Coronary artery (tissue), 2 donors: ENCODE data around the gene LRRIQ1.

ENCODE experiments used
- DNase-seq: peaks from one replicate; pipeline ENCODE4 v3.0.0-alpha.2; 2017; ENCODE audit warnings: low spot score
- H3K27ac ChIP-seq, 2 donors: fragments of 200-600 bp; sonication (generic); one replicate each; pipeline ENCODE4 v1.5.1; 2016 to 2019
- H3K4me3 ChIP-seq: fragments of 200-600 bp; sonication (generic); 2 replicates; pipeline ENCODE4 v1.5.1; 2016; ENCODE audit warnings: mild to moderate bottlenecking, moderate library complexity
- TF ChIP-seq, protein P1 (sequence below): fragments of 200-600 bp; sonication (generic); IDR thresholded peaks from one replicate; pipeline ENCODE4 v1.5.1; 2019; ENCODE audit warnings: antibody characterized with exemption

LRRIQ1 gene

DNA sequence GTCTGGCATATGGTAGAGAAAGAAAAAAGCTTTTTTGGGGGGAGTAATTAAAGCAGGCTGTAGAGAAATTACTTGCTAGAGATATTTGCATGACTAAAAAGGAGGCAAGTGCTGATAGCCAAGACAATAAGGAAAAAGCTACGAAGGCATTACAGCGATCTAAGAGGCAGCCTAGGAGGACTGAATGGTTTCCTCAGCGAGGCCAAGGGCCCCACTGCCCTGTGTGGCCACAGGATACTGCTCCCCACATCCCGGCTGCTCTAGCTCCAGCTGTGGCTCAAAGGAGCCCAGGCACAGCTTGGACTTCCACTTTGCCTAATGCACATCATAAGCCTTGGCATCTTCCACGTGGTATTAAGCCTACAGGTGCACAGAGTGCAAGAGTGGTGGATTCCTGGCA, 53.6 kb downstream of the LRRIQ1 start:
- H3K4me3 ChIP-seq: no peak overlapping the region
- no peak for DNase-seq
- TF ChIP-seq, protein P1, sequence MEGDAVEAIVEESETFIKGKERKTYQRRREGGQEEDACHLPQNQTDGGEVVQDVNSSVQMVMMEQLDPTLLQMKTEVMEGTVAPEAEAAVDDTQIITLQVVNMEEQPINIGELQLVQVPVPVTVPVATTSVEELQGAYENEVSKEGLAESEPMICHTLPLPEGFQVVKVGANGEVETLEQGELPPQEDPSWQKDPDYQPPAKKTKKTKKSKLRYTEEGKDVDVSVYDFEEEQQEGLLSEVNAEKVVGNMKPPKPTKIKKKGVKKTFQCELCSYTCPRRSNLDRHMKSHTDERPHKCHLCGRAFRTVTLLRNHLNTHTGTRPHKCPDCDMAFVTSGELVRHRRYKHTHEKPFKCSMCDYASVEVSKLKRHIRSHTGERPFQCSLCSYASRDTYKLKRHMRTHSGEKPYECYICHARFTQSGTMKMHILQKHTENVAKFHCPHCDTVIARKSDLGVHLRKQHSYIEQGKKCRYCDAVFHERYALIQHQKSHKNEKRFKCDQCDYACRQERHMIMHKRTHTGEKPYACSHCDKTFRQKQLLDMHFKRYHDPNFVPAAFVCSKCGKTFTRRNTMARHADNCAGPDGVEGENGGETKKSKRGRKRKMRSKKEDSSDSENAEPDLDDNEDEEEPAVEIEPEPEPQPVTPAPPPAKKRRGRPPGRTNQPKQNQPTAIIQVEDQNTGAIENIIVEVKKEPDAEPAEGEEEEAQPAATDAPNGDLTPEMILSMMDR: no peak
- no peak overlapping the region for H3K27ac ChIP-seq

DNA sequence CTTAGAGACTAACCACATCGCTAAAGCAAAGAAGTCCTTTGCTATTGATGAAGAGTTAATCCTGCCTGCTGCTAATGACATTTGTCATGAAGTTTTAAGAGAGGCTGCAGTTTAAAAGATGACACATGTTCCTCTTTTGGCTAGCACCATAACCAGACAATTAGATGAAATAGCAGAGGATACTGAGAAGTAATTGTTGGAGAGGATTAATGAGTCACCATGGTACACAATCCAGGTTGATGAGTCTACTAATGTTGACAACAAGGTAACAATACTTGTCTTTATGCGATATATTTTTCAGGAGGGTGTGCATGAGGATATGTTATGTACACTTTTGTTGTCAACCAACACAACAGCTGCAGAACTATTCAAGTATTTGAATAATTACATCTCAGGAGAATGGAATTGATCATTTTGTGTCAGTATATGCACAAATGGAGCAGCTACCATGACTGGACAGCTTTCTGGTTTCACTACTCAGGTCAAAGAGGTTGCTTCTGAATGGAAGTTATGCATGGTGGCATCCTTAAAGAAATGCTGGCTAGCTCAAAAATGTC, 56.7 kb downstream of the LRRIQ1 start:
- Histone ChIP-seq H3K27ac (no peak overlapping the region), H3K4me3 (no peak overlapping the region)
- TF ChIP-seq, protein P1: no peak
- no peak for DNase-seq

DNA sequence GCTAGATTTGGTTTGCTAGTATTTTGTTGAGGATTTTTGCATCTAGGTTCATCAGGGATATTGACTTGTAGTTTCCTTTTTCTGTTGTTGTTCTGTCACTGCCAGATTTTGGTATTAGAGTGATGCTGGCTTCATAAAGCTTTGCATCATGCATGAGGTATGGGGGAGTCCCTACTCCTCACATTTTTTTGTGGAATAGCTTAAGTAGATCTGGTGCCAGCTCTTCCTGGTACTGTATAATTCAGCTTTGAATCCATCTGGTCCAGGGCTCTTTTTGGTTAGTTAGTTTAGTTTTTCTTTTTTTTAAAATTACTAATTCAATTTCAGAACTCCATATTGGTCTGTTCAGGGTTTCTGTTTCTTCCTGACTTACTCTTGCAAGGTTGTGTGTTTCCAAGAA, 59.4 kb downstream of the LRRIQ1 start:
- Histone ChIP-seq H3K4me3 (no peak overlapping the region), H3K27ac (no peak overlapping the region)
- DNase-seq: no peak
- TF ChIP-seq, protein P1: no peak

DNA sequence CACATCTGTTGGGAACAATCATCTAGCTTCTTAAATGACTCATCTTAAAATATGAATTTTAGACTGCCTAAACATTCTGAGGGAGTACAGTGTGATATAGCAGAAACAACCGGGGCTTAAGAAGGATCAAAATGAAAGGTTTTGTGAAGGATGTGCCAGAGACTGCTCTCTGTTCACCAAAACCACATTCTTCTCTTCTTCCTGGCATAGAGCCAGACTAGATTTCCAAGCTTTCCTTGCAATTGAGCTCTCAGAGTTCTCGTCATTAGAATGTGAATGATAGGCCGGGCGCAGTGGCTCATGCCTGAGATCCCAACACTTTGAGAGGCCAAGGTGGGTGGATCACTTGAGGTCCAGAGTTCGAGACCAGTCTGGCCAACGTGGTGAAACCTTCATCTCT, 94.5 kb downstream of the LRRIQ1 start:
- Histone ChIP-seq H3K4me3 (no peak overlapping the region), H3K27ac (no peak overlapping the region)
- TF ChIP-seq, protein P1: no peak
- DNase-seq: no peak

DNA sequence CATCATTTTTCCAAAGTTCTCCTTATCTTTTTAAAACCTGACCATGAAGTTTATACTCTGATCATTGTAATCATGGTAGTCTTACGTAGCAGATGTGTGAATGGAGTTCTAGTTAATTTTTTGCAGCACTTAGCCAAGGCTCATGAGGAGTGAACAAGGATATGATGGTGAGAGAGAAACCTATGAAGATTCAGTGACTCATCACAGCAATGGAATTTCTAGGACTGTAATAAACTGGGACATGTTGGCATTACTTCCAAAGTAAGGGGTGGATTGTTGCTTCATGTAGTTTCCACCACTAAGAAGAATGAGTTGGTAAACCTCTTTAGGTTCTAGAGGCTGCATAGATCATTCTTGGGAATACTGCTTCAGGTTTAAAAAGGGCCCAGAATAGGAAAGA, 102.7 kb downstream of the LRRIQ1 start:
- no peak overlapping the region for H3K27ac ChIP-seq
- no peak overlapping the region for H3K4me3 ChIP-seq
- DNase-seq: no peak
- TF ChIP-seq, protein P1: no peak

DNA sequence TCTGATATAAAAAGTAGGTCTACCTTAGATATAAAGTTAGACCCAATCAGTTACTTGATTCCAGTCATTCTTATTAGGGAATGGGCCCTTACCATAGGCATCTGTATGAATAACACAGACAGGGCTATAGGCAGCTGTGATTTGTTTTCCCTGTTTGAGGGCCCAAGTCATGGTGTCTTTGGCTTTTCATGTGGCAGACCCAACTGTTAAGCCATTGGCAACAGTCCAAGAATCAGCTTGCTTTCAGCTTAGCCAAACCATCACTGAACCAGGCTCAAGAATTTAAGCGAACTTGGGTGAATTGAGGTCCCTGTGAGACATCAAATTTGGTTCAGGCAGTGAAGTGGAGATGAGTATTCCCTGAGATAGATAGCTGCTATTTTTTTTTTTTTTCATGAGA, 111.2 kb downstream of the LRRIQ1 start:
- DNase-seq: no peak
- Histone ChIP-seq H3K27ac (no peak overlapping the region), H3K4me3 (no peak overlapping the region)
- TF ChIP-seq, protein P1: no peak

DNA sequence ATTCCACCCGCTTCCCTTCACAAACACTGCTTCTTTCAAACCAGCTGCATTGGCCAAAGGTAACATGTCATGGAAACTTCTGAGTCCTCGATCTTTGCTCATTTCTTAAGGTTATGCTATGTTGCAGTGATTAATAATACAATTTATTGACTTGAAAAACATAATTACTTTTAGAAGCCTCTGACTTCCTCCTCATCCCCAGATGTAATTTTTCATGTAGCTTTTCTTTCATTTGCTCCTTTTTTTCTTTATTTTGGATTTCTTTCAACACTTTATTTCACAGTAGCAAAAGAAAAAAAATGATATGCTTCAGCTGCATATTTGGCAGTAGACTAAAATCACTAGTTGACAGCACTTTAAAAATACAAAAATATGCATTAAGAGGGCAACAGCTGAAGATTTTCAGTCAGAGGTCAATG, 116.2 kb downstream of the LRRIQ1 start:
- TF ChIP-seq, protein P1: no peak
- no peak for DNase-seq
- Histone ChIP-seq H3K4me3 (no peak overlapping the region), H3K27ac (no peak overlapping the region)
